VCaP (cell line): ENCODE data around the gene TRDMT1.

Experiments used
- H3K27ac ChIP-seq: fragments of 450-650 bp; 2 replicates; pipeline ENCODE4 v1.5.1; 2017
- CTCF ChIP-seq: fragments of 450-650 bp; conservative IDR thresholded peaks from 2 replicates; pipeline ENCODE4 v1.5.1; 2017; ENCODE audit warnings: mild to moderate bottlenecking, moderate library complexity

TRDMT1 gene

GRCh38 chr10:17236468-17237148, 35.1 kb upstream of the TRDMT1 start:
- no peak overlapping the region for H3K27ac ChIP-seq
- no peak for TF ChIP-seq CTCF

GRCh38 chr10:17235136-17235535, 33.7 kb upstream of the TRDMT1 start:
- no peak overlapping the region for H3K27ac ChIP-seq
- TF ChIP-seq CTCF: no peak

- TF ChIP-seq CTCF: no peak
- no peak overlapping the region for H3K27ac ChIP-seq
These were observed 33.0 kb upstream of the TRDMT1 start for GRCh38 chr10:17234431-17234945.

GRCh38 chr10:17233286-17233991, 32.0 kb upstream of the TRDMT1 start:
- no peak for TF ChIP-seq CTCF
- no peak overlapping the region for H3K27ac ChIP-seq

GRCh38 chr10:17232276-17232960, 30.9 kb upstream of the TRDMT1 start:
- TF ChIP-seq CTCF: no peak
- H3K27ac ChIP-seq: no peak overlapping the region

GRCh38 chr10:17231788-17232187, 30.3 kb upstream of the TRDMT1 start:
- no peak for TF ChIP-seq CTCF
- H3K27ac ChIP-seq: no peak overlapping the region
